ENCODE data around the gene TNNC2. TPM values are rescaled to one million over a fixed set of nuclear protein-coding genes. Genes with fewer than 3 reads are reported as not detected.
A peak's percentile ranks its signal among the peaks of the same experiment; 100 is the strongest.

TNNC2 gene
- polyA plus RNA-seq, 1 experiment = 0.45 TPM

DNA sequence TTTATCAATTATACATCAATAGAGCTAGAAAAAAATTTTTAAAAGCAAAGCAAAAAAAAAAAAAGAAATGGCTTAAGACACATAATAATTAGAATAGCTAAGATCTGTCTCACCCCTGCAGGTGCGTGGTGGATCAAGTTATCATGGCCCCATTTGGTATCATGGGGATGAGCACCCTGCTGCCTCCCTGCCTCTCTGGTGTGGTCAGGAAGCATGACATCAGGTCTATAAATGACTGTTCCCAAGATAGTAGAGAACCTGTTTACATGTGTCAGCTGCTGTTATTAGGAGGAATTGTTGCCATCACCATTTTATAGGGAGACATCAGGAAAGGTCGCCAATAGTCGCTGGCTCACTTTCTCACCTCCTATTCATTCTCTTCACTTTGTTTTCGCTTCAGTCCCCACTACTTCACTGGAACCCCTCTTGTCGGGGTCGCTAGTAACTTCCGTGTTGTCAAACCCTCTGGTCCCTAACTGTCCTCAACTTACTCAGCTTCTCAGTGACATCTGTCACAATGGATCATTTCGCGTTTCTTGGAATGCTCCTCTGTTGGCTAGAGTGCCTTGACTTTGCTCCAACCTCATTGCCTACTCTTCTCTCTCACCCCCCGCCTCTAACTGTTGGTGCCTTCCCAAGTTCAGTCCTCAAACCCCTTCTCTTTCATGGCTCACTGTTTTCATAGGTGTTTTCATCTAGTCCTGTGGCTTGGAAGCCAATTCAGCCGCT lies 30.6 kb downstream of the TNNC2 start:
- no peaks in the 10 kb centered on the region for H3K9me3 ChIP-seq (ENCODE audit: control insufficient read depth, insufficient read depth, low read length)
- POLR2A ChIA-PET = no interaction called here
- H3K27me3 ChIP-seq (ENCODE audit: control insufficient read depth, insufficient read depth, low read length) = no peaks in the 10 kb centered on the region
- CTCF ChIA-PET = no interaction called here
- no peak overlapping the region for H3K4me3 ChIP-seq (ENCODE audit: low read depth, low read length)
- no peak overlapping the region for H3K27ac ChIP-seq (ENCODE audit: low read depth, low read length)
- no peak for DNase-seq (ENCODE audit: low read depth, low spot score)
- TF ChIP-seq, protein P1, sequence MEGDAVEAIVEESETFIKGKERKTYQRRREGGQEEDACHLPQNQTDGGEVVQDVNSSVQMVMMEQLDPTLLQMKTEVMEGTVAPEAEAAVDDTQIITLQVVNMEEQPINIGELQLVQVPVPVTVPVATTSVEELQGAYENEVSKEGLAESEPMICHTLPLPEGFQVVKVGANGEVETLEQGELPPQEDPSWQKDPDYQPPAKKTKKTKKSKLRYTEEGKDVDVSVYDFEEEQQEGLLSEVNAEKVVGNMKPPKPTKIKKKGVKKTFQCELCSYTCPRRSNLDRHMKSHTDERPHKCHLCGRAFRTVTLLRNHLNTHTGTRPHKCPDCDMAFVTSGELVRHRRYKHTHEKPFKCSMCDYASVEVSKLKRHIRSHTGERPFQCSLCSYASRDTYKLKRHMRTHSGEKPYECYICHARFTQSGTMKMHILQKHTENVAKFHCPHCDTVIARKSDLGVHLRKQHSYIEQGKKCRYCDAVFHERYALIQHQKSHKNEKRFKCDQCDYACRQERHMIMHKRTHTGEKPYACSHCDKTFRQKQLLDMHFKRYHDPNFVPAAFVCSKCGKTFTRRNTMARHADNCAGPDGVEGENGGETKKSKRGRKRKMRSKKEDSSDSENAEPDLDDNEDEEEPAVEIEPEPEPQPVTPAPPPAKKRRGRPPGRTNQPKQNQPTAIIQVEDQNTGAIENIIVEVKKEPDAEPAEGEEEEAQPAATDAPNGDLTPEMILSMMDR (IDR thresholded peaks at IDR 0.05; ENCODE audit: low read depth, low read length) = no peak

DNA sequence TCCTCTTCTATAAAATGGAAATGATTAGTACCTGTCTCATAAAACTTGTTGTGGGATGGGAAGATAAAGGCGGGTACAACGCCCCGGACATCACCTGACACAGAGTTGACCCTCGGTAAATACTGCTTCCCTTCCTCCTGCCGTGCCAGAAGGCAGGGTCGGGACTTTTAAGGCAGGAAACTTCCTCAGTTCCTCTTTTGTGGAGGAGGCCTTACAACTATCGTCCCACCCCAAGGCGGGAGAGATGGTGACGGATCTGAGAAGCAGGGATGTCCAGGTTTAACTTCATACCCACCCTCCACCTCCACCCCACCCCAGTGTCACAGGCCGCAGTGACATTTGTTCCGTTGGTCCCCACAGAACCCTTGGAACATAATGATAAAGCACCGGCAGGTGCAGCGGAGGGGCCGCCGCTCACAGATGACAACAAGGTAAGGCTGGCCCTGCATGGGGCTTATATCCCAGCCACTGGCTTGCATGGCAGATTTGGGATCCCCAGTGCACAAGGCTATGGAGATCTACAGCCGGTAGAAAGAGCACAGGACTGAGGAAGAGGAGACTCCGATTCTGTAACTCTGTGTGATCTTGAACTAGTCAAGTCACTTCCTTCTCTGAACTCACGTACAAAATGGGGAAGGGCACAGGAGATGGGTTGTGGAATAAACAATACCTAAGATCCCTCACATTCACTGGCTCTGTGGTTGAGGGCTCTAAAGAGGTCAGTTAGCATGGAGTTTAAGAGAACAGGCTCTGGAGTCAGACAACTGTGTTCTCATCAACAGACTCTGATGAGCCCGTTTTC lies 34.6 kb downstream of the TNNC2 start:
- peak overlapping the region; percentile 91 for H3K4me3 ChIP-seq (ENCODE audit: low read depth, low read length)
- POLR2A ChIA-PET = interaction anchor here (1.2 kb wide), 1 partner anchor 143 kb away, joined by 6 read pairs; no protein-coding TSS in a partner anchor
- H3K27me3 ChIP-seq (ENCODE audit: control insufficient read depth, insufficient read depth, low read length) = no peaks in the 10 kb centered on the region
- CTCF ChIA-PET = interaction anchor here (1.2 kb wide), 1 partner anchor 178 kb away, joined by 10 read pairs; no protein-coding TSS in a partner anchor
- no peaks in the 10 kb centered on the region for H3K9me3 ChIP-seq (ENCODE audit: control insufficient read depth, insufficient read depth, low read length)
- no peak for DNase-seq (ENCODE audit: low read depth, low spot score)
- TF ChIP-seq, protein P1 (IDR thresholded peaks at IDR 0.05; ENCODE audit: low read depth, low read length) = no peak
- peak overlapping the region; percentile 31 for H3K27ac ChIP-seq (ENCODE audit: low read depth, low read length)

DNA sequence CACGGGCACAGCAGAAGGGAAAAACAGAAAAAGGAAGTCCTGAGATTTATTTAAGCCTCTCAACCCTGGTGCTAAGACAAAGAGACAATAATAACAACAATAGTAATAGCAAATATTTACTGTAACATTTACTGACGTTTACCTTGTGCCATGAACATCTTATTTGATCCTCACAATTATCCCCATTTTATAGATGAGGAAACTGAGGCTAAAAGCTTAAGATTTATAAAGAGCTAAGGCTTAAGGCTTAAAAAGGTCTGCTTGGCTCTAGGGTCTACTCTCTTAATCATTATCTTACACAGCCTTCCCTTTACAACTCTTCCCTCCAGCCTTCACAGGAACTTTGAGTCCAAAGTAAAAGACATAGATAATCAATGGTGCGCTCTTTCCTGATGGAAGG lies 38.8 kb downstream of the TNNC2 start:
- DNase-seq (ENCODE audit: low read depth, low spot score) = no peak
- TF ChIP-seq, protein P1 (IDR thresholded peaks at IDR 0.05; ENCODE audit: low read depth, low read length) = no peak
- POLR2A ChIA-PET = no interaction called here
- no peak overlapping the region for H3K4me3 ChIP-seq (ENCODE audit: low read depth, low read length)
- H3K27me3 ChIP-seq (ENCODE audit: control insufficient read depth, insufficient read depth, low read length) = peaks cover 3% of the 10 kb centered on the region
- no peaks in the 10 kb centered on the region for H3K9me3 ChIP-seq (ENCODE audit: control insufficient read depth, insufficient read depth, low read length)
- no peak overlapping the region for H3K27ac ChIP-seq (ENCODE audit: low read depth, low read length)
- CTCF ChIA-PET = no interaction called here

DNA sequence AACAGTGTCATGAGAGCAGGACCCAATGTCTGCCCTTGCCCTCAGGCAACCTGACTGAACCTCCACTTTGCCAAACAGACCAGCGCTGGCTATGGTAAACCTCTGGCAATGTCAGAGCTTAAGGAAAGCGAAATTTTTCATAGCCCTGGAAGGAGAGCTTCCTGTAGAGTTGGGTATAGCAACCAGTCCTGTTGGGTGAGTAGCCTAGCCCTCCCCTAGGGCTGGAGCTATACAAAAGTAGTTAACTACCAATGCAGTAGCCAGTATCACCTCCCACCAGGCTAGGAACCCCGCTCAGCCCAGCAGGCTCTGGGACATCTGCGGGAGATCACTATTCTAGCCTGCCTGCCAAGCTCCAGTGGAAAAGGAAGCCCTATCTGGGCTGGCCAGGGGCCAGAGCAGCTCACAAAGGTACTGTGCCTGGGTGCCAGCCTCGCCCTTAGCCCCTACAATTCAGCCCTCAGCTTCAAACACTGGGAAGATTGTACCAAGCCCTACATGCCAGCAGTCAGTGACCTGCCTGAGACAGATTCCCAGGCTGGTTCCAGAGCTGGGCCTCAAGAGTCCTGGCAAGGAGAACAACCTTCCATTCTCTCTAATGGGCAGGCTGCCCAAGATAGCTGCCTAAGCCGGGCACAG lies 43.3 kb downstream of the TNNC2 start:
- Histone ChIP-seq H3K27ac (ENCODE audit: low read depth, low read length) (no peak overlapping the region), H3K9me3 (ENCODE audit: control insufficient read depth, insufficient read depth, low read length) (no peaks in the 10 kb centered on the region), H3K27me3 (ENCODE audit: control insufficient read depth, insufficient read depth, low read length) (peaks cover 3% of the 10 kb centered on the region), H3K4me3 (ENCODE audit: low read depth, low read length) (no peak overlapping the region)
- ChIA-PET POLR2A (no interaction called here), CTCF (interaction anchor here (0.7 to 1.9 kb wide), 4 partner anchors 12 to 347 kb away, joined by 3 to 13 read pairs (median 6); no protein-coding TSS in a partner anchor)
- TF ChIP-seq, protein P1 (IDR thresholded peaks at IDR 0.05; ENCODE audit: low read depth, low read length) = no peak
- DNase-seq (ENCODE audit: low read depth, low spot score) = no peak
